Astrocyte of the spinal cord (primary cell): ENCODE data around the gene SERPINB5.
A peak's percentile ranks its signal among the peaks of the same experiment; 100 is the strongest.

Experiments
- DNase-seq: peaks from one replicate; pipeline ENCODE4 v3.0.0; 2011; ENCODE audit warnings: low read depth, low spot score
- H3K4me3 ChIP-seq: 2 replicates; pipeline ENCODE4 v1.5.1; 2011; ENCODE audit warnings: low read depth, mild to moderate bottlenecking, low read length, moderate library complexity
- CTCF ChIP-seq: IDR thresholded peaks from 2 replicates; pipeline ENCODE4 v1.5.1; 2012; ENCODE audit warnings: low read depth, mild to moderate bottlenecking, low read length, inconsistent platforms
- in situ Hi-C: cut with HindIII; loops from 2 replicates; pipeline ENCODE4 v1.10.0; 2017; ENCODE audit warnings: low sequenced_read_pairs

Gene SERPINB5

DNA sequence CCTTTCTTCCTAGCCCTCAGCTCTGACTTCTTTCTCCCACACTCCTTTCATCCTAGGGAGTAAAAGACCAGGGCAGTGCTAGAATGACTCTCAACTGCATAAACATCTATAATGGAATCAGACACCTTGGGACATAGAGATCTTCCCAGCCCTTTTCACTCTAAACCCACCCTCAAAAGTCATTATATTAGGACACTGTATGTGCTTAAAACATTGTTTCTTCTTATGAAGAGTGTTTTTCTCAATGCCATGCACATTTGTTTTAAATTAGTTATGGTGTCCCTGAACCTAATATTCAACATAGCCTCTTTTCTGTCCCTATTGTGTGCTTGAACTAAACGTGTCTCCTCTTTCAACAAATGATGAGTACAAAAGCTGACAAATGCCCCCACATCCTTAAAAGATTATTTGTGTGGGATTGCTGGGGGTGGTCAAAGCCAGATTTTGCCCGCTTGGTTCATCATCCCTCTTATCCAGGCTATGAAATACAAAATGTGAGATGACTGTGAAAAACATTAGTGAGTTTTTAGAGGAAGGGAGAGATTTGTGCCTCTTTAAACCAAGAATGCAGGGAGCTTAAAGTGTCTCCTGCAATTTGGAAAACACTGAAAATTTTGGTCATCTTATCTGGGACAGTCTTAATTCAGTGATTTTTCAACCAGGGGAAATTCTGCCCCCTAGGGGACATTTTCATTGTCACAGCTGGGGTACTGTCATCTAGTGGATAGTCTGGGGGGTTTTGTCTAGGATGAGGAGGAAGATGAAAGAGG, 29.0 kb downstream of the SERPINB5 start:
- peak; percentile 62 for TF ChIP-seq CTCF

GRCh38 chr18:63506336-63506646, 29.5 kb downstream of the SERPINB5 start:
- in situ Hi-C loops, result no loop called here
- H3K4me3 ChIP-seq, result no peak overlapping the region
- no peak for TF ChIP-seq CTCF
- DNase-seq, result no peak

More for the DNA sequence above, 29.0 kb downstream of the SERPINB5 start:
- DNase-seq, result no peak
- H3K4me3 ChIP-seq, result no peak overlapping the region
- in situ Hi-C loops, result no loop called here

GRCh38 chr18:63508596-63508995, 31.8 kb downstream of the SERPINB5 start:
- no peak overlapping the region for H3K4me3 ChIP-seq
- in situ Hi-C loops, result no loop called here
- no peak for TF ChIP-seq CTCF
- no peak for DNase-seq

DNA sequence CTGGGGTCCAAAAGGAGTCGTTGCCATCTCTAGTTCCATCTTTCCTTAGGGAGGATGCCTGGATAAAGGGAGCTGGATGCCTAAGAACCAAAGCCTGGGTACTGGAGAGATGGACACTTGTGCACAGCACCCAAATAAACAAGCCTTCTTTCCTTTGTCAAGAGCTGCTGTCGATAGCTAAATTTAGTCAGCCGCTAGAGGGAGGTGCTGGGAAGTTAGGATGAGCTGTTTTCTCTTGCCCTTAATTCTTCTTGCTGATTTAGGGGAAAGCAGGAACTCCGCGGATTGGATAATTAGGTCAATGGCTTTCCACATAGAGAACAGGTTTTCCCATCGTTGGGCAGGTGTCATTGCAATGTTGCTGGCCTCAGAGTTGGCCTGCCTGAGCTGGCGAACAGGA, 34.5 kb downstream of the SERPINB5 start:
- H3K4me3 ChIP-seq, result no peak overlapping the region
- peak; percentile 49 for DNase-seq
- in situ Hi-C loops, result no loop called here
- peak; percentile 82 for TF ChIP-seq CTCF

GRCh38 chr18:63514326-63514725, 37.6 kb downstream of the SERPINB5 start:
- no peak overlapping the region for H3K4me3 ChIP-seq
- in situ Hi-C loops, result no loop called here
- no peak for TF ChIP-seq CTCF
- DNase-seq, result no peak

- in situ Hi-C loops, result no loop called here
Measured at GRCh38 chr18:63514888-63515678, 38.3 kb downstream of the SERPINB5 start.

More at GRCh38 chr18:63514888-63515678, 38.3 kb downstream of the SERPINB5 start:
- TF ChIP-seq CTCF, result peak; percentile 28
- no peak for DNase-seq
- no peak overlapping the region for H3K4me3 ChIP-seq
